ENCODE results near the gene IRS2. TPM values are rescaled to one million over a fixed set of nuclear protein-coding genes. Genes with fewer than 3 reads are reported as not detected.

IRS2 gene
- total RNA-seq, 5 donors from 2014 or later (not counting 1 experiment from before 2014, with no cell fraction given), result 22.1 to 95.7 (median 25.7) TPM

- H3K27me3 ChIP-seq (replicated peaks in 1 of 2; ENCODE audit: control insufficient read depth in 2 of 2, extremely low read depth in 1 of 2, insufficient read depth in 2 of 2, low read length in 1 of 2), result peaks cover 2 to 14% of the 10 kb centered on the region in 2 experiments
- H3K4me1 ChIP-seq (ENCODE audit: control insufficient read depth in 1 of 2, extremely low read depth in 1 of 2, insufficient read depth in 2 of 2, low read length in 2 of 2), result no peaks in the 10 kb centered on the region
- ChIA-PET CTCF (no interaction called here), POLR2A (no interaction called here)
- no peaks in the 10 kb centered on the region for H3K9me3 ChIP-seq
- ATAC-seq (replicated peaks in 1 of 4), result no peak
- WGBS (ENCODE audit: insufficient coverage), result 34% methylated on average over 2 of the region's 5 CpGs
- Mint-ChIP-seq H3K27me3 (peaks cover 25 to 43% of the 10 kb centered on the region in 2 donors), H3K36me3 (no peaks in the 10 kb centered on the region), H3K4me1 (no peaks in the 10 kb centered on the region), H3K9me3 (no peaks in the 10 kb centered on the region), H3K4me3 (no peak overlapping the region), H3K27ac (no peak overlapping the region)
- H3K27ac ChIP-seq (ENCODE audit: low read length), result no peak overlapping the region
- no peaks in the 10 kb centered on the region for H3K36me3 ChIP-seq (ENCODE audit: control insufficient read depth in 2 of 2, extremely low read depth in 1 of 2, insufficient read depth in 1 of 2, low read length in 1 of 2)
- DNase-seq, result no peak
- H3K4me3 ChIP-seq (ENCODE audit: control insufficient read depth in 1 of 2, extremely low read depth in 1 of 2, low read length in 1 of 2), result no peak overlapping the region
These were observed 29.9 kb upstream of the IRS2 start for GRCh38 chr13:109816112-109816807.

GRCh38 chr13:109815651-109816050 lies 29.3 kb upstream of the IRS2 start:
- Mint-ChIP-seq H3K4me3 (no peak overlapping the region), H3K27me3 (peaks cover 22 to 40% of the 10 kb centered on the region in 2 donors), H3K4me1 (no peaks in the 10 kb centered on the region), H3K36me3 (no peaks in the 10 kb centered on the region), H3K9me3 (no peaks in the 10 kb centered on the region), H3K27ac (no peak overlapping the region)
- H3K36me3 ChIP-seq (ENCODE audit: control insufficient read depth in 2 of 2, extremely low read depth in 1 of 2, insufficient read depth in 1 of 2, low read length in 1 of 2), result no peaks in the 10 kb centered on the region
- POLR2A ChIA-PET, result no interaction called here
- ATAC-seq (replicated peaks in 1 of 4) (no peak), DNase-seq (no peak)
- CTCF ChIA-PET, result no interaction called here
- H3K9me3 ChIP-seq, result no peaks in the 10 kb centered on the region
- no peak overlapping the region for H3K4me3 ChIP-seq (ENCODE audit: control insufficient read depth in 1 of 2, extremely low read depth in 1 of 2, low read length in 1 of 2)
- H3K27me3 ChIP-seq (replicated peaks in 1 of 2; ENCODE audit: control insufficient read depth in 2 of 2, extremely low read depth in 1 of 2, insufficient read depth in 2 of 2, low read length in 1 of 2), result peaks cover 2 to 17% of the 10 kb centered on the region in 2 experiments
- 73% methylated on average over 3 of the region's 5 CpGs for WGBS (ENCODE audit: insufficient coverage)
- H3K27ac ChIP-seq (ENCODE audit: low read length), result no peak overlapping the region
- no peaks in the 10 kb centered on the region for H3K4me1 ChIP-seq (ENCODE audit: control insufficient read depth in 1 of 2, extremely low read depth in 1 of 2, insufficient read depth in 2 of 2, low read length in 2 of 2)

- H3K4me3 ChIP-seq (ENCODE audit: control insufficient read depth in 1 of 2, extremely low read depth in 1 of 2, low read length in 1 of 2), result no peak overlapping the region
- H3K27me3 ChIP-seq (replicated peaks in 1 of 2; ENCODE audit: control insufficient read depth in 2 of 2, extremely low read depth in 1 of 2, insufficient read depth in 2 of 2, low read length in 1 of 2), result peaks cover 2 to 23% of the 10 kb centered on the region in 2 experiments
- H3K36me3 ChIP-seq (ENCODE audit: control insufficient read depth in 2 of 2, extremely low read depth in 1 of 2, insufficient read depth in 1 of 2, low read length in 1 of 2), result no peaks in the 10 kb centered on the region
- H3K27ac Mint-ChIP-seq, result no peak overlapping the region
- ChIA-PET POLR2A (no interaction called here), CTCF (no interaction called here)
- H3K9me3 Mint-ChIP-seq, result no peaks in the 10 kb centered on the region
- H3K27ac ChIP-seq (ENCODE audit: low read length), result no peak overlapping the region
- H3K9me3 ChIP-seq, result no peaks in the 10 kb centered on the region
- no peaks in the 10 kb centered on the region for H3K36me3 Mint-ChIP-seq
- ATAC-seq (replicated peaks in 1 of 4) (no peak), DNase-seq (no peak)
- no peaks in the 10 kb centered on the region for H3K4me1 Mint-ChIP-seq
- H3K27me3 Mint-ChIP-seq, result peaks cover 23 to 34% of the 10 kb centered on the region in 2 donors
- H3K4me1 ChIP-seq (ENCODE audit: control insufficient read depth in 1 of 2, extremely low read depth in 1 of 2, insufficient read depth in 2 of 2, low read length in 2 of 2), result no peaks in the 10 kb centered on the region
- H3K4me3 Mint-ChIP-seq, result no peak overlapping the region
These were observed 27.3 kb upstream of the IRS2 start for GRCh38 chr13:109813663-109814062.

GRCh38 chr13:109812382-109812781 lies 26.0 kb upstream of the IRS2 start:
- Histone ChIP-seq H3K36me3 (ENCODE audit: control insufficient read depth in 2 of 2, extremely low read depth in 1 of 2, insufficient read depth in 1 of 2, low read length in 1 of 2) (no peaks in the 10 kb centered on the region), H3K27ac (ENCODE audit: low read length) (no peak overlapping the region), H3K4me1 (ENCODE audit: control insufficient read depth in 1 of 2, extremely low read depth in 1 of 2, insufficient read depth in 2 of 2, low read length in 2 of 2) (no peaks in the 10 kb centered on the region), H3K9me3 (no peaks in the 10 kb centered on the region), H3K27me3 (replicated peaks in 1 of 2; ENCODE audit: control insufficient read depth in 2 of 2, extremely low read depth in 1 of 2, insufficient read depth in 2 of 2, low read length in 1 of 2) (peaks cover 2 to 28% of the 10 kb centered on the region in 2 experiments), H3K4me3 (ENCODE audit: control insufficient read depth in 1 of 2, extremely low read depth in 1 of 2, low read length in 1 of 2) (no peak overlapping the region)
- DNase-seq (no peak), ATAC-seq (replicated peaks in 1 of 4) (no peak)
- ChIA-PET POLR2A (no interaction called here), CTCF (interaction anchor here in 1 of 2 donors (0.6 kb wide), 1 partner anchor 11 kb away, joined by 3 read pairs; no protein-coding TSS in a partner anchor)
- Mint-ChIP-seq H3K4me1 (no peaks in the 10 kb centered on the region), H3K4me3 (no peak overlapping the region), H3K9me3 (no peaks in the 10 kb centered on the region), H3K27ac (no peak overlapping the region), H3K27me3 (peaks cover 27 to 34% of the 10 kb centered on the region in 2 donors), H3K36me3 (no peaks in the 10 kb centered on the region)
- no CpG with 5 or more reads among the region's 8 CpGs for WGBS (ENCODE audit: insufficient coverage)

- H3K27ac ChIP-seq (ENCODE audit: low read length), result no peak overlapping the region
- Mint-ChIP-seq H3K4me1 (no peaks in the 10 kb centered on the region), H3K27me3 (peaks cover 24 to 30% of the 10 kb centered on the region in 2 donors), H3K36me3 (no peaks in the 10 kb centered on the region), H3K9me3 (no peaks in the 10 kb centered on the region), H3K4me3 (no peak overlapping the region), H3K27ac (no peak overlapping the region)
- peaks cover 0 to 38% of the 10 kb centered on the region in 2 experiments for H3K27me3 ChIP-seq (replicated peaks in 1 of 2; ENCODE audit: control insufficient read depth in 2 of 2, extremely low read depth in 1 of 2, insufficient read depth in 2 of 2, low read length in 1 of 2)
- 78% methylated on average over 16 of the region's 19 CpGs for WGBS (ENCODE audit: insufficient coverage)
- ATAC-seq (replicated peaks in 1 of 4), result no peak
- no peak overlapping the region for H3K4me3 ChIP-seq (ENCODE audit: control insufficient read depth in 1 of 2, extremely low read depth in 1 of 2, low read length in 1 of 2)
- H3K4me1 ChIP-seq (ENCODE audit: control insufficient read depth in 1 of 2, extremely low read depth in 1 of 2, insufficient read depth in 2 of 2, low read length in 2 of 2), result no peaks in the 10 kb centered on the region
- ChIA-PET POLR2A (no interaction called here), CTCF (no interaction called here)
- no peaks in the 10 kb centered on the region for H3K9me3 ChIP-seq
- no peaks in the 10 kb centered on the region for H3K36me3 ChIP-seq (ENCODE audit: control insufficient read depth in 2 of 2, extremely low read depth in 1 of 2, insufficient read depth in 1 of 2, low read length in 1 of 2)
- no peak for DNase-seq
These were observed 24.6 kb upstream of the IRS2 start for GRCh38 chr13:109810761-109811510.

- ChIA-PET CTCF (no interaction called here), POLR2A (no interaction called here)
- DNase-seq (no peak), ATAC-seq (replicated peaks in 1 of 4) (no peak)
- Histone ChIP-seq H3K4me3 (ENCODE audit: control insufficient read depth in 1 of 2, extremely low read depth in 1 of 2, low read length in 1 of 2) (no peak overlapping the region), H3K27me3 (replicated peaks in 1 of 2; ENCODE audit: control insufficient read depth in 2 of 2, extremely low read depth in 1 of 2, insufficient read depth in 2 of 2, low read length in 1 of 2) (peaks cover 0 to 41% of the 10 kb centered on the region in 2 experiments), H3K9me3 (no peaks in the 10 kb centered on the region), H3K36me3 (ENCODE audit: control insufficient read depth in 2 of 2, extremely low read depth in 1 of 2, insufficient read depth in 1 of 2, low read length in 1 of 2) (no peaks in the 10 kb centered on the region), H3K27ac (ENCODE audit: low read length) (no peak overlapping the region), H3K4me1 (ENCODE audit: control insufficient read depth in 1 of 2, extremely low read depth in 1 of 2, insufficient read depth in 2 of 2, low read length in 2 of 2) (no peaks in the 10 kb centered on the region)
- H3K27ac Mint-ChIP-seq, result no peak overlapping the region
- no peak overlapping the region for H3K4me3 Mint-ChIP-seq
- WGBS (ENCODE audit: insufficient coverage), result 63% methylated on average over 9 of the region's 14 CpGs
- no peaks in the 10 kb centered on the region for H3K9me3 Mint-ChIP-seq
- H3K36me3 Mint-ChIP-seq, result no peaks in the 10 kb centered on the region
- peaks cover 32 to 36% of the 10 kb centered on the region in 2 donors for H3K27me3 Mint-ChIP-seq
- no peaks in the 10 kb centered on the region for H3K4me1 Mint-ChIP-seq
These were observed 23.0 kb upstream of the IRS2 start for GRCh38 chr13:109809216-109809932.

Data from T-cell (primary cell).